ENCODE results near the gene DOCK1.

The DOCK1 gene

GRCh38 chr10:127044186-127044585, 139.0 kb downstream of the DOCK1 start:
- no peak for TF ChIP-seq CTCF (IDR thresholded peaks at IDR 0.05; ENCODE audit: low read depth, low read length)
- DNase-seq (ENCODE audit: low read depth, low spot score): no peak
- H3K4me3 ChIP-seq (ENCODE audit: low read depth, low read length): no peak overlapping the region
- in situ Hi-C loops (cut with HindIII; ENCODE audit: low sequenced_read_pairs): no loop called here

GRCh38 chr10:127046975-127047877, 142.0 kb downstream of the DOCK1 start:
- in situ Hi-C loops (cut with HindIII; ENCODE audit: low sequenced_read_pairs): no loop called here

GRCh38 chr10:127047878-127048238, 142.6 kb downstream of the DOCK1 start:
- no peak for TF ChIP-seq CTCF (IDR thresholded peaks at IDR 0.05; ENCODE audit: low read depth, low read length)
- no peak overlapping the region for H3K4me3 ChIP-seq (ENCODE audit: low read depth, low read length)
- in situ Hi-C loops (cut with HindIII; ENCODE audit: low sequenced_read_pairs): no loop called here
- no peak for DNase-seq (ENCODE audit: low read depth, low spot score)

More at GRCh38 chr10:127046975-127047877, 142.0 kb downstream of the DOCK1 start:
- DNase-seq (ENCODE audit: low read depth, low spot score): peak; percentile 30
- H3K4me3 ChIP-seq (ENCODE audit: low read depth, low read length): no peak overlapping the region
- TF ChIP-seq CTCF (IDR thresholded peaks at IDR 0.05; ENCODE audit: low read depth, low read length): no peak

- no peak overlapping the region for H3K4me3 ChIP-seq (ENCODE audit: low read depth, low read length)
- TF ChIP-seq CTCF (IDR thresholded peaks at IDR 0.05; ENCODE audit: low read depth, low read length): no peak
- no peak for DNase-seq (ENCODE audit: low read depth, low spot score)
- in situ Hi-C loops (cut with HindIII; ENCODE audit: low sequenced_read_pairs): no loop called here
These were observed 143.4 kb downstream of the DOCK1 start for GRCh38 chr10:127048630-127049029.

- in situ Hi-C loops (cut with HindIII; ENCODE audit: low sequenced_read_pairs): no loop called here
- no peak for DNase-seq (ENCODE audit: low read depth, low spot score)
- TF ChIP-seq CTCF (IDR thresholded peaks at IDR 0.05; ENCODE audit: low read depth, low read length): no peak
- no peak overlapping the region for H3K4me3 ChIP-seq (ENCODE audit: low read depth, low read length)
These were observed 146.8 kb downstream of the DOCK1 start for GRCh38 chr10:127052001-127052400.

- in situ Hi-C loops (cut with HindIII; ENCODE audit: low sequenced_read_pairs): no loop called here
- DNase-seq (ENCODE audit: low read depth, low spot score): no peak
- no peak overlapping the region for H3K4me3 ChIP-seq (ENCODE audit: low read depth, low read length)
- TF ChIP-seq CTCF (IDR thresholded peaks at IDR 0.05; ENCODE audit: low read depth, low read length): no peak
These were observed 150.0 kb downstream of the DOCK1 start for GRCh38 chr10:127055263-127055662.
